ENCODE measurements around the gene STX8. TPM values are rescaled to one million over a fixed set of nuclear protein-coding genes. Genes with fewer than 3 reads are reported as not detected.

STX8 gene
- polyA plus RNA-seq, 3 donors from 2014 or later, result 249 to 381 (median 263) TPM

DNA sequence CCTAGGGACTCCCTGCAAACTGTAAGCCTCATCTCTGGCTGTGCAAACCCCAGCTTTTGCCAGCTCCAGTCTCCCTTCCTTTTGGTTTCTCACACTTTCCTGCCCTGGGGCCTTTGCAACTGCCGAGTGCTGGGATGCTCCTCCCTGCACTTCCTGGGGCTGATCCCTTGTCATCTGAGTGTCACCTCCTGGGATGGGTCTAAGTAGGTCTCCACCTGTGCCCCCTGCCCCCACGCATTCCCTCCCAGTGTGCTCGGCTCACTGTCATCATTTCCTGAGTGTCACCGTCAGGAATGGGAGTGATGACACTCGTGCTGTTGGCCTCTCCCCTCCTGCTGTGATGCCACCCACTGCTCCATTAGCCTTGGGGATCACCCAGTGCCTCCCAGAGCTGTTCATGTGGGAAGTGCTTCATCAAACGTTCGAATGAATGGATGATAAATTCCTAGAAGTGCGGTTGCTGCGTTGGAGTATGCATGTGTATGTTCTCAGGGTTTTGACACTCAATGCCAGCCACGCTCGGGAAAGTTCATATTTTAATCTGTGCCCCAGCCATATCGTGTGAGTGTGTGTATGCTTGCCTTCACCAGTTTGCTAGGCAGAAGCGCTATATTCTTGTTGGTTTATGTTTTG is 364.4 kb downstream of the STX8 start:
- H3K9me3 Mint-ChIP-seq, result peaks cover 2 to 16% (median 12%) of the 10 kb centered on the region in 6 donors
- no peak for DNase-seq
- no peak overlapping the region for H3K4me3 Mint-ChIP-seq
- H3K36me3 Mint-ChIP-seq, result peaks cover 0 to 7% (median 6%) of the 10 kb centered on the region in 3 donors
- no peaks in the 10 kb centered on the region for H3K4me1 Mint-ChIP-seq
- peaks cover 2 to 5% (median 2%) of the 10 kb centered on the region in 3 donors for H3K27me3 Mint-ChIP-seq (ENCODE audit: low read depth in 3 of 3)
- no peak overlapping the region for H3K27ac Mint-ChIP-seq

DNA sequence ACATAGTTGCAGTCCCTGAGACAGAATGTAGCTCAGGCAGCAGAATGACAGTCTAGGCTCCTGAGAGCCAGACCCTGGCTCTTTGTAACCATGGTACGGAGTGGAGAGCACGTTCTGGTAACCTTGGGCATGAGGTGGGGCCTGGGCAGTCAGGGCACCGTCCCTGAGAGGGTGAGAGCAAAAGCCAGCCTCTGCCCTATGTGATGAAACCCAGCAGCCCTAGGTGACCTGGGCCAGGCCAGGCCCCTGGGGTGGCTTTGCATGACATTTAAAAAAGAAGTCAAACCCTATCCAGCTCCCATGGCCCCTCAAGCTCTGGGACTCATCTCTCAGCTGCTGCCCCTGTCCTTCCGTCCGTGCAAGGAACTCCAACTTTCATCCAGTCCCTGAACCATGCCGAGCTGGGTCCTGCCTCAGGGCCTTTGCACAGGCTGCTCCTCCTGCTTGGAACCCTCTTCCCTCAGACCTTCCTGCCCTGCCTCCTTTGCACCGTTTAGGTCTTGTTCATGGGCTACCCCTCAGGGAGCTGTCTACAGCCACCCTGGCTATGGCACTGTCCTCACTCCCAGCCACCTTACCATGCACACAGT is 365.7 kb downstream of the STX8 start:
- Mint-ChIP-seq H3K4me1 (no peaks in the 10 kb centered on the region), H3K4me3 (no peak overlapping the region), H3K27ac (no peak overlapping the region), H3K9me3 (peaks cover 0 to 2% (median 0%) of the 10 kb centered on the region in 6 donors), H3K27me3 (ENCODE audit: low read depth in 3 of 3) (peaks cover 1 to 10% (median 6%) of the 10 kb centered on the region in 3 donors), H3K36me3 (no peaks in the 10 kb centered on the region)
- no peak for DNase-seq

DNA sequence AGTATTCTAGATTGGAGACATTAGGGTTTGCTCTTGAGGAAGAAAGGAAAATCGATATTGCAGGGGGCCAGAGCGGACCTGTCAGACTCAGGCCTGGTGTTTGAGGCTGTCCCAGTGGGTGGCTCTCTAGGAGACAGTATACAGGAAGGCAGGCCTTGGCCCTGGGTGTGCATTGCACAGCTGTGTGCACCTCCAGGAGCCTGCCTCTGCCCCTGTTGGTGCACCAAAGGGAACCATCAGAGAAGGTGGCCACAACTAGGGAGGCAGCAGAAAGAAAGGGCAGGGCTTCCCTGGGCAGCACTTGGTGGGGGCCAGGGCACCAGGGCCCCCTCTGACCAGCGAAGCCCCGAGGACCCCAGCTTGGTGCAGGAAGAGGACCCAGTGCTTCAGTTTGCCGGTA is 366.3 kb downstream of the STX8 start:
- no peak for DNase-seq
- Mint-ChIP-seq H3K36me3 (no peaks in the 10 kb centered on the region), H3K4me3 (no peak overlapping the region), H3K27ac (no peak overlapping the region), H3K9me3 (peaks cover 0 to under 1% (median 0%) of the 10 kb centered on the region in 6 donors), H3K27me3 (ENCODE audit: low read depth in 3 of 3) (peaks cover 3 to 13% (median 8%) of the 10 kb centered on the region in 3 donors), H3K4me1 (no peaks in the 10 kb centered on the region)

DNA sequence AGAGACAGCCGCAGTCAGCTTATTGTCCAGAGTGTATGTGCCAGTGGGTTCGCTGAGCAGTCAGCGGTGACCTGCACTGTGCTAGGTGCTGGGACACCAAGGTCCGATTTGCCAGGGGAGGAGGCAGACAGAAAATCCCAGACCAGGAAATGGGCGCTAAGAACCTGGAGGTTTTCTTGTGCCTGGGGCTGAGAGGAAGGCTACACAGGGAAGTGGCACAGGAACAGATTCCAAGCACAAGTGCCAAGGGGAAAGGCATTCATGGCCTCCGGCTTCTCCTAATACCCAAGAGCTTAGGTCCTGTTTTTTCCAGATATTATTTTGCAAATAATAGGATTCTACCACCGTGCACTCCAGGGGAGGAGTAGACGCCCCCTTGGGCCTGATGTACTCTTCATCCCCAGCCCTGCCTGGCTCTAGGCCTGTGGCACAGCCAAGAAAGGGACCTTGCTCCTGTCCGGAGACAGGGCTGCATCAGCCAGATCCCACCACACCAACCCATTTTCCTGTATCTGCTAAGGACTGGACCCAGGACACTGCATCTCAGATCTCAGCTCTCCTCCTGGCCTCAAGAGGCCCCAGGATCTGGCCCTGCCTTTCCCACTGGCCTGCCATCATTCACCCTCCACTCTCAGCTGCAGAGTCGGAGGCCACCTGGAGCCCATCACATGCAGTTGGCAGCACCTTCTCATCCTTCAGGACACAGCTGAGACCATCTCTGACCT is 367.1 kb downstream of the STX8 start:
- Mint-ChIP-seq H3K27me3 (ENCODE audit: low read depth in 3 of 3) (peaks cover 2 to 13% (median 10%) of the 10 kb centered on the region in 3 donors), H3K36me3 (no peaks in the 10 kb centered on the region), H3K4me1 (no peaks in the 10 kb centered on the region), H3K27ac (no peak overlapping the region), H3K9me3 (no peaks in the 10 kb centered on the region), H3K4me3 (no peak overlapping the region)
- DNase-seq, result no peak

DNA sequence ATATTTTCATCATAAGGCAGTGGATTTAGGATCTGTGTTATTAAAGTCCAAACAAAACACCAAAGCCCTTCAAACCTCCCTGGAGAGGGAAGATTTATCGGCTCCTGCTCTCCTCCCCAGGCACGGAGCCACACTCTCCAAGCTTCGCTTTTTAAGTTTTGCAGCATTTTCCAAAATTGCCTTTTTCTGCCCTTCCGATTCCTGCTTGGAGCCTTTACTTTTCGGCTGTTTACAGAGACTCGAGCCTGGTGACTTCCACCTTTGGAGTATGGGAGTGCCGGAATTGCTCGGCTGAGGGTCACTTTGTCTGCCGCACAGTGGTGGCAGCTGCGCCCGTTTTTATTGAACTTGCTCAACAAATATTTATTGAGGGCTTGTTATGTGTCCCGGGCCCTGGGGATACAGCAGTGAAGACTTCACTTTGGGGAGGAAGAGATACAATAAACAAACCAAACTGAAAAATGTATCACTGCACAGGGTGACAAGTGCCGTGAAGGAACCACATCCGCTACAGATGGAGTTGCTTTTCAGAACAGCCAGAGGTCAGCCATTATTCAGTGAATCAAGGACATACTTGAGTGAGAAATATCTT is 368.8 kb downstream of the STX8 start:
- no peak for DNase-seq
- Mint-ChIP-seq H3K36me3 (no peaks in the 10 kb centered on the region), H3K4me1 (no peaks in the 10 kb centered on the region), H3K27ac (no peak overlapping the region), H3K4me3 (no peak overlapping the region), H3K27me3 (ENCODE audit: low read depth in 3 of 3) (peaks cover 2 to 13% (median 10%) of the 10 kb centered on the region in 3 donors), H3K9me3 (no peaks in the 10 kb centered on the region)

DNA sequence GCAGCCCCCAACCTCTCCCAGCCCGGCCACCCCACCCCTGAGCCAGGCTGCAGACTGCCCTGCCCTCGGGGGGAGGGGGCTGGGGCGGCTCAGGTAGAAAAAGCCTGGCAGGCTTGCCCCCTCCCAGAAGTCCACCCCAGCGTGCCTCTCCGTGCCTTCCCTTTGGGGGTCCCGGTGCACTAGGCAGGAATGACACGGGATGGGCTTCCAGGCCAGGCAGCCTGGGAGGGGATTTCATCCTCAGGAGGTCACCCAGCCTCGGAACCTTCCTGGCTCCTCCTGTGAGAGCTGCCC is 369.3 kb downstream of the STX8 start:
- Mint-ChIP-seq H3K27me3 (ENCODE audit: low read depth in 3 of 3) (peaks cover 2 to 13% (median 10%) of the 10 kb centered on the region in 3 donors), H3K4me3 (no peak overlapping the region), H3K27ac (no peak overlapping the region), H3K4me1 (no peaks in the 10 kb centered on the region), H3K9me3 (no peaks in the 10 kb centered on the region), H3K36me3 (no peaks in the 10 kb centered on the region)
- no peak for DNase-seq

DNA sequence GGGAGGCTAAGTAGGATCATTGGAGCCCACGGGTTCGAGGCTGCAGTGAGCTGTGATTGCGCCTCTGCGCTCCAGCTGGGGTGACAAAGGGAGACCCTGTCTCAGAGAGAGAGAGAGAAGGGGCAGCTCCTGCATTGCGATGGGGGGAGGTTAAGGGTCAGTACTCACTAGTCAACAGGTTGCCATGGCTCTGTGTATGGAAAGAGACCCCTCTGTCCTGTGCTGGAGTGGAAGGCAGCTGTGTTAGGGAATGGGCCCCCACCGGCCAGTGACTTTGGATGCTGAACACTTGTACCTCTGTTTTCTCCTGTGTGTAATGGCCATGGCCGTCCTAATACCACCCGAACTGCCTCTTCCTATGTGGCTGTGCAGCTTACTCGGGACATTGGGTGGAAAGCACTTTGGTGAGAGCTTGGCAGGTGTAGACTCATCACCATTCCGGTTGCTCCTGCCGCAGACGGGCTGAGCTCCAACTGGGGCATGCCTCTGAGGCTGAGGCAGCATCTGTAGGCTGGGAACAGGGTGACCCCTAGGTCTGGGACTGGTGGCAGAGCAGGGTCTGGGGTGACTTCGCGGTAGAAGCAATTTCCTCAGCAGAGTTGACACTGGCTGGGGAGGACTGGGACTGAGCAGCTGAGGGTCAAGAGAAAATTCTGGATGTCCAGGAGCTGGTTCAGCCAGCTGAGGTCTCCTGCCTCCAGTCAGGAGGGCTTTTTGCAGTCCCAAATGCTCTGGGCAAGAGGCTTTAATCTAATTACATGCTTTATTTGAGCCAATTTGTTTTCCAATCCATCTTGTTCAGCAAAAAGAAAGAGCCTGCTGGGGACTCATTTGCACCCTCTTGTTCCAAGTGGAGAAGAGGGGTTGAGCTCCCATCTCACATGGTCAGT is 369.9 kb downstream of the STX8 start:
- Mint-ChIP-seq H3K4me3 (no peak overlapping the region), H3K4me1 (no peaks in the 10 kb centered on the region), H3K36me3 (no peaks in the 10 kb centered on the region), H3K9me3 (no peaks in the 10 kb centered on the region), H3K27ac (no peak overlapping the region), H3K27me3 (ENCODE audit: low read depth in 3 of 3) (peaks cover 3 to 14% (median 10%) of the 10 kb centered on the region in 3 donors)
- no peak for DNase-seq

DNA sequence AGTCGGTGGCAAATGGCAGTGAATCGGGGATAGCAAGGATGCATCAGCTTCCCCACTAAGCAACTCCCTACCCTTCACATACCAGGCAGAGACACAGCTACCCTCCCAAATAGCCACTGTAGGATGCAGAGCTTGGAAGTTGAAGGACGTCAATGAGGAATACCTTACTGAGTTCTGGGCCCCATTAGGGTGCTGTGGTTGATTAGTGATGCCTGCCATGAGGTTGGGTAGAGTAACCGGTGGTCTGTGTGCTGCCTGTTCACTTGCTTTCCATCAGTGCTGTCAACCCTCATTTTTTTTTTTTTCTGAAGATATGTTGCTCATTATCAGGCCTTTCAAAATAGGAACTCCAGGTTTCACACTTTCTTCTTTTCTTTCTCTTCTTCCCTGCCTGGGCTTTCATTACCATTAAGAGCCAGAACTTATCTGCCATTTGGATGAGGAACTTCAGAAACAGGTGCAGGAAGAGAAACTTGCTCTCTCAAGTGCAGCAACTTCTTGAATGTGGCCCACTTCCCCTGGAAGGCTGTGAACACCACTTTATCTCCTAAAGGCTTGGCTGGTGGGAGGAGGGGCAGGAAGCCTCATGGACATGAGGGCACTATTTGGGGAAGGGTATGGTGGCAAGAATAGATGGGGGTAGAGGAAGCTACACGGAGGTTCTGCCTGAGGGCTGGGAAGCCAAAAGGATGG is 370.8 kb downstream of the STX8 start:
- H3K27me3 Mint-ChIP-seq (ENCODE audit: low read depth in 3 of 3), result peaks cover 3 to 15% (median 11%) of the 10 kb centered on the region in 3 donors
- no peaks in the 10 kb centered on the region for H3K4me1 Mint-ChIP-seq
- no peak overlapping the region for H3K27ac Mint-ChIP-seq
- H3K36me3 Mint-ChIP-seq, result no peaks in the 10 kb centered on the region
- H3K9me3 Mint-ChIP-seq, result no peaks in the 10 kb centered on the region
- DNase-seq, result no peak
- H3K4me3 Mint-ChIP-seq, result no peak overlapping the region

DNA sequence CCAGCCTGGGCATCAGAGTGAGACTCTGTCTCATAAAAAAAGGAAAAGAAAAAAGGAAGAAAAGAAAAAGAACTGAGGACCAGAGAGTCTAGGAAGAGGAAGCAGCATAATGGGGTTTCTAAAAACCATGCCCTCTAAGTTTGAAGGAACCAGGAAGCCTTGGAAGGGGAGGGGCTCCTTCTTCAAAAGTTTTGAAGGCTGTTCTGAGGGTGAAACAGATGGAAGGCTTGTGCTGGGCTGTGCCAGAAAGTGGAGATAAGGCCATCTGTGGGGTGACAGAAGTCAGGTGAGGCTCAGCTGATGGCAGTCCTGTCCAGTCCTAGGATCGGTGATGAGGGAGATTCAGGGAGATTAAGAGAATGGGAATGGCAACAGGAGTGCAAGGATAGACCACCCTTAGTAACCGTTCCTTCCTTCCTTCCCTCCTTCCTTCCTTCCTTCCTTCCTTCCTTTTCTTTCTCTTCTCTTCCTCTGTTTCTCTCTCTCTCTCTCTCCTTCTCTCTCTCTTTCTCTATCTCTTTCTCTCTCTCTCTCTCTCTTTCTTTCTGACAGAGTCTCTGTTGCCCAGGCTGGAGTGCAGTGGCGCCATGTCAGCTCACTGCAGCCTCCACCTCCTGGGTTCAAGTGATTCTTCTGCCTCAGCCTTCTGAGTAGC is 371.7 kb downstream of the STX8 start:
- no peak for DNase-seq
- Mint-ChIP-seq H3K4me1 (no peaks in the 10 kb centered on the region), H3K36me3 (no peaks in the 10 kb centered on the region), H3K9me3 (no peaks in the 10 kb centered on the region), H3K27me3 (ENCODE audit: low read depth in 3 of 3) (peaks cover 3 to 15% (median 12%) of the 10 kb centered on the region in 3 donors), H3K27ac (no peak overlapping the region), H3K4me3 (no peak overlapping the region)

DNA sequence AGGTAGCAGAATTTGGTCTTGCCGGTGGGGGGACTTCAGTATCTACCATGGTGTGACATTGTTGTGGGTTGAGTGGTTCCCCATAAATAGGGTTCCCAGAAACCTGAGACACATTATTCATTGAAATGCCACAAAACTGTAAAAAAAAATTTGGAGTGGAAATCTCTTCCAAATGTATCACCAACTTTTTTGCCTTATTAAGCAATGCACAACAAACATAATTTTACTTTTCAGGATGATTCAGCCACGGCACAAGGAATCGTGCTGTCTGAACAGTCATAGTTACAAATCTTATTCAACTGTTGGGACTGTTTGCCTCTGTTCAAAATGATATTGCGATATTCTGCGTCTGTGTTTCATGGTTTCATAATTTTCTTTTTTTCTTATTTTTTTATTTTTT is 373.1 kb downstream of the STX8 start:
- no peaks in the 10 kb centered on the region for H3K4me1 Mint-ChIP-seq
- H3K27me3 Mint-ChIP-seq (ENCODE audit: low read depth in 3 of 3), result peaks cover 7 to 21% (median 12%) of the 10 kb centered on the region in 3 donors
- no peaks in the 10 kb centered on the region for H3K9me3 Mint-ChIP-seq
- no peak for DNase-seq
- H3K4me3 Mint-ChIP-seq, result no peak overlapping the region
- H3K27ac Mint-ChIP-seq, result no peak overlapping the region
- no peaks in the 10 kb centered on the region for H3K36me3 Mint-ChIP-seq

DNA sequence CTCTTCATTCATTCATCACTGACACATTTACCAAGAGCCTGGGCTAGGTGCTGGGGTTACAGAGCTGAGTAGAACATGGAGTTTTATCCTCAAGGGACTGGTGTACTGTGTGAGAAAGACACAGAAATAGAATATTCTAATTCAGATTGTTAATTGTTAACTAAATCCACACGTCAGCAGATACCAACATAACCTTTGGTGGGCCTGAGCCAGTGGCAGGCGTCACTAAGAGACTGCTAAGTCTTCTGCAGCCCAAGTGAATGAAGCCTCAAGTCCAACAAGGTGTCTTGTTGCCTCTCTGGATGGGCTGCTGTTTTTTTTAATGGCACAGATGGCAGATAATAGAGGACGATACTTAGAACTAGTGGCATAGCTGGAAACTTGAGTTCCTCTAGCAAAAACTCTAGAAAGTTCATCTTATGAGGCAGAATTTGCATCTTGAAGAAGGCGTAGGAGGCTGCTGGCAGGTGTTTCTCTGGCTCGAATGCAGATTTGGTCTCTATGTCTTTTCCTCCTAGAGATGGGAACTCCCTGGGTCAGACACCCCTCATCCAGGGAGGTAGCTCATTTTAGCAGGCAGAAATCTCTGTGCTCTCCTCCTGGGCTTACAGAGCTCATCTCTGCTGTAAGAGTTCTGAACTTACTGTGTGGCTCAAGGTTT is 374.8 kb downstream of the STX8 start:
- Mint-ChIP-seq H3K4me1 (no peaks in the 10 kb centered on the region), H3K4me3 (no peak overlapping the region), H3K36me3 (no peaks in the 10 kb centered on the region), H3K9me3 (no peaks in the 10 kb centered on the region), H3K27ac (no peak overlapping the region), H3K27me3 (ENCODE audit: low read depth in 3 of 3) (peaks cover 11 to 19% (median 14%) of the 10 kb centered on the region in 3 donors)
- DNase-seq, result no peak

Data from immature natural killer cell (primary cell).